ENCODE measurements around the gene CTDP1.

The CTDP1 gene

GRCh38 chr18:79707671-79708070 lies 28.1 kb downstream of the CTDP1 start:
- no peak overlapping the region for H3K9ac ChIP-seq (ENCODE audit: low read length in 5 of 5)
- H3K36me3 ChIP-seq (ENCODE audit: control insufficient read depth in 5 of 5, insufficient read depth in 5 of 5, low read length in 5 of 5) = peaks cover 0 to 91% (median 72%) of the 10 kb centered on the region in 5 donors
- no peak overlapping the region for H3K27ac ChIP-seq (ENCODE audit: low read depth, low read length)
- no peaks in the 10 kb centered on the region for H3K27me3 ChIP-seq (ENCODE audit: control insufficient read depth in 5 of 5, insufficient read depth in 4 of 5, low read length in 5 of 5)
- no peaks in the 10 kb centered on the region for H3K4me1 ChIP-seq (ENCODE audit: control insufficient read depth in 5 of 5, insufficient read depth in 5 of 5, low read length in 5 of 5)
- no peaks in the 10 kb centered on the region for H3K9me3 ChIP-seq (ENCODE audit: control insufficient read depth in 5 of 5, low read length in 5 of 5)
- no peak overlapping the region for H3K4me3 ChIP-seq (ENCODE audit: low read depth in 1 of 5, low read length in 5 of 5)

- H3K4me3 ChIP-seq (ENCODE audit: low read depth in 1 of 5, low read length in 5 of 5) = no peak overlapping the region
- H3K9ac ChIP-seq (ENCODE audit: low read length in 5 of 5) = no peak overlapping the region
- H3K9me3 ChIP-seq (ENCODE audit: control insufficient read depth in 5 of 5, low read length in 5 of 5) = no peaks in the 10 kb centered on the region
- no peaks in the 10 kb centered on the region for H3K4me1 ChIP-seq (ENCODE audit: control insufficient read depth in 5 of 5, insufficient read depth in 5 of 5, low read length in 5 of 5)
- H3K27ac ChIP-seq (ENCODE audit: low read depth, low read length) = no peak overlapping the region
- H3K36me3 ChIP-seq (ENCODE audit: control insufficient read depth in 5 of 5, insufficient read depth in 5 of 5, low read length in 5 of 5) = peaks cover 0 to 90% (median 74%) of the 10 kb centered on the region in 5 donors
- H3K27me3 ChIP-seq (ENCODE audit: control insufficient read depth in 5 of 5, insufficient read depth in 4 of 5, low read length in 5 of 5) = no peaks in the 10 kb centered on the region
Measured at GRCh38 chr18:79708412-79708811, 28.8 kb downstream of the CTDP1 start.

DNA sequence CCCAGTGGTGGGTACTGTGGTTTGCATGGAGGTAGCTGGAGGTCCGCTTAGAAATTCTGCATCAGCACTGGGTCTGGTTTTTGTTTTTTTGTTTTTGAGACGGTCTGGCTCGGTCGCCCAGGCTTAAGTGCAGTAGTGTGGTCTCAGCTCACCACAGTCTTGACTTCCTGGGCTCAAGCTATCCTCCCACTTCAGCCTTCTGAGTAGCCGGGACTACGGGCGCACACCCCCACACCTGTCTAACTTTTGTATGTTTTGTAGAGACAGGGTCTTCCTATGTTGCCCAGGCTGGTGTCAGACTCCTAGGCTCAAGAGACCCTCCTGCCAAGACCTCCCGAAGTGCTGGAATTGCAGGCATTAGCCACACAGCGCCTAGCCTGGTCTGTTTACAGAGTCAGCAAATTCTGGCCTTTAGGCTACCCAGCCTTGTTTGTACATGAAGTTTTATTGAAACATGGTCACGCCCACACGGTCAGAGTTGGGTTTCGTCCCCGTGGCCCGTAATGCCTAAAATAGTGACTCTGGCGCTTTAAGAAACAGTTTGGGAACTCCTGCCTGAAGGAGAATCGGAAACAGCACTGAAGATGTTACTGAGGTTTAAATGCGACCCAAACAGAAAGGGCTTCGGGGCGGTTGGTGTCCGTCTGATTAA lies 32.7 kb downstream of the CTDP1 start:
- Histone ChIP-seq H3K4me3 (ENCODE audit: low read depth in 1 of 5, low read length in 5 of 5) (no peak overlapping the region), H3K9ac (ENCODE audit: low read length in 5 of 5) (no peak overlapping the region), H3K27ac (ENCODE audit: low read depth, low read length) (no peak overlapping the region), H3K9me3 (ENCODE audit: control insufficient read depth in 5 of 5, low read length in 5 of 5) (no peaks in the 10 kb centered on the region), H3K4me1 (ENCODE audit: control insufficient read depth in 5 of 5, insufficient read depth in 5 of 5, low read length in 5 of 5) (no peaks in the 10 kb centered on the region), H3K27me3 (ENCODE audit: control insufficient read depth in 5 of 5, insufficient read depth in 4 of 5, low read length in 5 of 5) (no peaks in the 10 kb centered on the region), H3K36me3 (ENCODE audit: control insufficient read depth in 5 of 5, insufficient read depth in 5 of 5, low read length in 5 of 5) (peaks cover 0 to 90% (median 67%) of the 10 kb centered on the region in 5 donors)

DNA sequence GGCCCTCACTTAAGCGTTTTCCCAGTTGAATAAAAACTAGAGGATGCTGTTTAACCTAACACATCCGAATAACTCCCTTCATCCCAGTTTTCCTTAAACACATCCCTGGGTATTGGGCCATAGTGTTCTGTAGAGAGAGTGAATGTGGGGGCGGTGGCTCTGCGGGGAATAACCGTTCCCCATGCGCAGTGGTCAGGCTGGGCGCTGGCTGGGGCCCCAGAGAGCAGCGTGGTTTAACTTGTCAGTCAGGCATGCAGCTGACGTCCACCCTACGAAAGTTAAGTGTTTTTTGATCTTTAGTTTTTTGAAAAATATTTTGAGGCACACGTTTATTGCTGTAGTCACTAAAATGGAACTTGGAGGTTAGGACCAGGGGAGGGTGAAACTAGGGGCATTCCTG lies 33.7 kb downstream of the CTDP1 start:
- Histone ChIP-seq H3K9me3 (ENCODE audit: control insufficient read depth in 5 of 5, low read length in 5 of 5) (no peaks in the 10 kb centered on the region), H3K36me3 (ENCODE audit: control insufficient read depth in 5 of 5, insufficient read depth in 5 of 5, low read length in 5 of 5) (peaks cover 0 to 91% (median 68%) of the 10 kb centered on the region in 5 donors), H3K9ac (ENCODE audit: low read length in 5 of 5) (no peak overlapping the region), H3K27ac (ENCODE audit: low read depth, low read length) (no peak overlapping the region), H3K27me3 (ENCODE audit: control insufficient read depth in 5 of 5, insufficient read depth in 4 of 5, low read length in 5 of 5) (no peaks in the 10 kb centered on the region), H3K4me1 (ENCODE audit: control insufficient read depth in 5 of 5, insufficient read depth in 5 of 5, low read length in 5 of 5) (no peaks in the 10 kb centered on the region), H3K4me3 (ENCODE audit: low read depth in 1 of 5, low read length in 5 of 5) (no peak overlapping the region)

- H3K4me1 ChIP-seq (ENCODE audit: control insufficient read depth in 5 of 5, insufficient read depth in 5 of 5, low read length in 5 of 5) = no peaks in the 10 kb centered on the region
- H3K27me3 ChIP-seq (ENCODE audit: control insufficient read depth in 5 of 5, insufficient read depth in 4 of 5, low read length in 5 of 5) = no peaks in the 10 kb centered on the region
- H3K9me3 ChIP-seq (ENCODE audit: control insufficient read depth in 5 of 5, low read length in 5 of 5) = no peaks in the 10 kb centered on the region
- H3K27ac ChIP-seq (ENCODE audit: low read depth, low read length) = no peak overlapping the region
- H3K4me3 ChIP-seq (ENCODE audit: low read depth in 1 of 5, low read length in 5 of 5) = no peak overlapping the region
- no peak overlapping the region for H3K9ac ChIP-seq (ENCODE audit: low read length in 5 of 5)
- peaks cover 0 to 95% (median 76%) of the 10 kb centered on the region in 5 donors for H3K36me3 ChIP-seq (ENCODE audit: control insufficient read depth in 5 of 5, insufficient read depth in 5 of 5, low read length in 5 of 5)
Measured at GRCh38 chr18:79714531-79715240, 35.1 kb downstream of the CTDP1 start.

DNA sequence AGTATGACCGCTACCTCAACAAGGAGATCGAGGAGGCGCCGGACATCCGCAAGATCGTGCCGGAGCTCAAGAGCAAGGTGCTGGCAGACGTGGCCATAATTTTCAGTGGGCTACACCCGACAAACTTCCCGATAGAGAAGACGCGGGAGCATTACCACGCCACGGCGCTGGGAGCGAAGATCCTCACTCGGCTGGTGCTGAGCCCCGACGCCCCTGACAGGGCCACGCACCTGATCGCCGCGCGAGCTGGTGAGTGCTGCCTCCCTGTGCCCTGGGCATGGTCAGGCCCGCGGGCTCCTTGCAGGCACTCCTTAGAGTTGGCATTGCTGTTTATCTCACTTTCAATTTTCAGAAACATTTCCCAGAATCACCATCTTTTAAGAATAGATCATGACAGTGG lies 35.7 kb downstream of the CTDP1 start:
- Histone ChIP-seq H3K27ac (ENCODE audit: low read depth, low read length) (no peak overlapping the region), H3K9ac (ENCODE audit: low read length in 5 of 5) (no peak overlapping the region), H3K4me1 (ENCODE audit: control insufficient read depth in 5 of 5, insufficient read depth in 5 of 5, low read length in 5 of 5) (no peaks in the 10 kb centered on the region), H3K27me3 (ENCODE audit: control insufficient read depth in 5 of 5, insufficient read depth in 4 of 5, low read length in 5 of 5) (no peaks in the 10 kb centered on the region), H3K4me3 (ENCODE audit: low read depth in 1 of 5, low read length in 5 of 5) (no peak overlapping the region), H3K36me3 (ENCODE audit: control insufficient read depth in 5 of 5, insufficient read depth in 5 of 5, low read length in 5 of 5) (peaks cover 0 to 96% (median 77%) of the 10 kb centered on the region in 5 donors), H3K9me3 (ENCODE audit: control insufficient read depth in 5 of 5, low read length in 5 of 5) (no peaks in the 10 kb centered on the region)

GRCh38 chr18:79717059-79717458 lies 37.5 kb downstream of the CTDP1 start:
- Histone ChIP-seq H3K9ac (ENCODE audit: low read length in 5 of 5) (no peak overlapping the region), H3K27ac (ENCODE audit: low read depth, low read length) (no peak overlapping the region), H3K4me3 (ENCODE audit: low read depth in 1 of 5, low read length in 5 of 5) (no peak overlapping the region), H3K9me3 (ENCODE audit: control insufficient read depth in 5 of 5, low read length in 5 of 5) (no peaks in the 10 kb centered on the region), H3K36me3 (ENCODE audit: control insufficient read depth in 5 of 5, insufficient read depth in 5 of 5, low read length in 5 of 5) (peaks cover 0 to 91% (median 78%) of the 10 kb centered on the region in 5 donors), H3K27me3 (ENCODE audit: control insufficient read depth in 5 of 5, insufficient read depth in 4 of 5, low read length in 5 of 5) (no peaks in the 10 kb centered on the region), H3K4me1 (ENCODE audit: control insufficient read depth in 5 of 5, insufficient read depth in 5 of 5, low read length in 5 of 5) (peaks cover 0 to 6% (median 0%) of the 10 kb centered on the region in 5 donors)

- peaks cover 0 to 90% (median 75%) of the 10 kb centered on the region in 5 donors for H3K36me3 ChIP-seq (ENCODE audit: control insufficient read depth in 5 of 5, insufficient read depth in 5 of 5, low read length in 5 of 5)
- H3K9ac ChIP-seq (ENCODE audit: low read length in 5 of 5) = no peak overlapping the region
- H3K27me3 ChIP-seq (ENCODE audit: control insufficient read depth in 5 of 5, insufficient read depth in 4 of 5, low read length in 5 of 5) = no peaks in the 10 kb centered on the region
Measured at GRCh38 chr18:79717555-79718074, 38.0 kb downstream of the CTDP1 start.

GRCh38 chr18:79718126-79718525 lies 38.5 kb downstream of the CTDP1 start:
- Histone ChIP-seq H3K27me3 (ENCODE audit: control insufficient read depth in 5 of 5, insufficient read depth in 4 of 5, low read length in 5 of 5) (no peaks in the 10 kb centered on the region), H3K9me3 (ENCODE audit: control insufficient read depth in 5 of 5, low read length in 5 of 5) (no peaks in the 10 kb centered on the region), H3K27ac (ENCODE audit: low read depth, low read length) (no peak overlapping the region), H3K4me3 (ENCODE audit: low read depth in 1 of 5, low read length in 5 of 5) (no peak overlapping the region), H3K4me1 (ENCODE audit: control insufficient read depth in 5 of 5, insufficient read depth in 5 of 5, low read length in 5 of 5) (peaks cover 0 to 8% (median 0%) of the 10 kb centered on the region in 5 donors), H3K9ac (ENCODE audit: low read length in 5 of 5) (no peak overlapping the region), H3K36me3 (ENCODE audit: control insufficient read depth in 5 of 5, insufficient read depth in 5 of 5, low read length in 5 of 5) (peaks cover 0 to 93% (median 77%) of the 10 kb centered on the region in 5 donors)

More at GRCh38 chr18:79717555-79718074, 38.0 kb downstream of the CTDP1 start:
- Histone ChIP-seq H3K4me3 (ENCODE audit: low read depth in 1 of 5, low read length in 5 of 5) (no peak overlapping the region), H3K9me3 (ENCODE audit: control insufficient read depth in 5 of 5, low read length in 5 of 5) (no peaks in the 10 kb centered on the region), H3K27ac (ENCODE audit: low read depth, low read length) (no peak overlapping the region), H3K4me1 (ENCODE audit: control insufficient read depth in 5 of 5, insufficient read depth in 5 of 5, low read length in 5 of 5) (peaks cover 0 to 8% (median 0%) of the 10 kb centered on the region in 5 donors)

- Histone ChIP-seq H3K36me3 (ENCODE audit: control insufficient read depth in 5 of 5, insufficient read depth in 5 of 5, low read length in 5 of 5) (peaks cover 0 to 93% (median 77%) of the 10 kb centered on the region in 5 donors), H3K4me3 (ENCODE audit: low read depth in 1 of 5, low read length in 5 of 5) (no peak overlapping the region), H3K4me1 (ENCODE audit: control insufficient read depth in 5 of 5, insufficient read depth in 5 of 5, low read length in 5 of 5) (peaks cover 0 to 8% (median 0%) of the 10 kb centered on the region in 5 donors), H3K27me3 (ENCODE audit: control insufficient read depth in 5 of 5, insufficient read depth in 4 of 5, low read length in 5 of 5) (no peaks in the 10 kb centered on the region), H3K9me3 (ENCODE audit: control insufficient read depth in 5 of 5, low read length in 5 of 5) (no peaks in the 10 kb centered on the region), H3K27ac (ENCODE audit: low read depth, low read length) (no peak overlapping the region), H3K9ac (ENCODE audit: low read length in 5 of 5) (no peak overlapping the region)
Measured at GRCh38 chr18:79718878-79719477, 39.4 kb downstream of the CTDP1 start.
